ENCODE results near the gene HLF. TPM values are rescaled to one million over a fixed set of nuclear protein-coding genes. Genes with fewer than 3 reads are reported as not detected.

The HLF gene
- total RNA-seq, 1 experiment from 2014 or later: not detected

- ChIA-PET CTCF (no interaction called here), POLR2A (ENCODE audit: unreplicated experiment) (no interaction called here)
Observed at GRCh38 chr17:55323518-55324295, 58.9 kb downstream of the HLF start.

DNA sequence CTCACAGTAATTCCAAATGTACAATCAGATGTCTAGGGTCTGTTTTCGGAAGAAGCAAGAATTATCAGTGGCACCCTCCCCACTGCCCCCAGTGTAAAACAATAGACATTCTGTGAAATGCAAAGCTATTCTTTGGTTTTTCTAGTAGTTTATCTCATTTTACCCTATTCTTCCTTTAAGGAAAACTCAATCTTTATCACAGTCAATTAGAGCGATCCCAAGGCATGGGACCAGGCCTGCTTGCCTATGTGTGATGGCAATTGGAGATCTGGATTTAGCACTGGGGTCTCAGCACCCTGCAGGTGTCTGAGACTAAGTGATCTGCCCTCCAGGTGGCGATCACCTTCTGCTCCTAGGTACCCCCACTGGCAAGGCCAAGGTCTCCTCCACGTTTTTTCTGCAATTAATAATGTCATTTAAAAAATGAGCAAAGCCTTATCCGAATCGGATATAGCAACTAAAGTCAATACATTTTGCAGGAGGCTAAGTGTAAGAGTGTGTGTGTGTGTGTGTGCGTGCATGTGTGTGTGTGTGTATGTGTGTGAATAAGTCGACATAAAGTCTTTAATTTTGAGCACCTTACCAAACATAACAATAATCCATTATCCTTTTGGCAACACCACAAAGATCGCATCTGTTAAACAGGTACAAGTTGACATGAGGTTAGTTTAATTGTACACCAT, 59.7 kb downstream of the HLF start:
- CTCF ChIA-PET: no interaction called here
- Histone ChIP-seq H4K20me1 (ENCODE audit: insufficient read depth) (no peaks in the 10 kb centered on the region), H3K4me1 (replicated peaks; ENCODE audit: insufficient read depth) (peaks cover 7% of the 10 kb centered on the region; the same call in 1 of the 2 replicates), H3K27ac (no peak overlapping the region), H2AFZ (no peak overlapping the region), H3K9me3 (ENCODE audit: insufficient read depth, low read depth) (no peaks in the 10 kb centered on the region), H3K9me2 (ENCODE audit: insufficient read depth) (no peaks in the 10 kb centered on the region; the same call in 1 of the 2 replicates), H3K4me2 (no peak overlapping the region), H3K79me2 (ENCODE audit: low read depth) (no peaks in the 10 kb centered on the region), H3K4me3 (no peak overlapping the region), H3K27me3 (ENCODE audit: insufficient read depth, low read depth) (no peaks in the 10 kb centered on the region), H3K36me3 (ENCODE audit: low read depth) (no peaks in the 10 kb centered on the region), H3F3A (ENCODE audit: insufficient read depth, low read depth) (no peaks in the 10 kb centered on the region)
- DNase-seq: no peak
- POLR2A ChIA-PET (ENCODE audit: unreplicated experiment): no interaction called here
- TF ChIP-seq, protein P1, sequence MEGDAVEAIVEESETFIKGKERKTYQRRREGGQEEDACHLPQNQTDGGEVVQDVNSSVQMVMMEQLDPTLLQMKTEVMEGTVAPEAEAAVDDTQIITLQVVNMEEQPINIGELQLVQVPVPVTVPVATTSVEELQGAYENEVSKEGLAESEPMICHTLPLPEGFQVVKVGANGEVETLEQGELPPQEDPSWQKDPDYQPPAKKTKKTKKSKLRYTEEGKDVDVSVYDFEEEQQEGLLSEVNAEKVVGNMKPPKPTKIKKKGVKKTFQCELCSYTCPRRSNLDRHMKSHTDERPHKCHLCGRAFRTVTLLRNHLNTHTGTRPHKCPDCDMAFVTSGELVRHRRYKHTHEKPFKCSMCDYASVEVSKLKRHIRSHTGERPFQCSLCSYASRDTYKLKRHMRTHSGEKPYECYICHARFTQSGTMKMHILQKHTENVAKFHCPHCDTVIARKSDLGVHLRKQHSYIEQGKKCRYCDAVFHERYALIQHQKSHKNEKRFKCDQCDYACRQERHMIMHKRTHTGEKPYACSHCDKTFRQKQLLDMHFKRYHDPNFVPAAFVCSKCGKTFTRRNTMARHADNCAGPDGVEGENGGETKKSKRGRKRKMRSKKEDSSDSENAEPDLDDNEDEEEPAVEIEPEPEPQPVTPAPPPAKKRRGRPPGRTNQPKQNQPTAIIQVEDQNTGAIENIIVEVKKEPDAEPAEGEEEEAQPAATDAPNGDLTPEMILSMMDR (conservative IDR thresholded peaks at IDR 0.05): no peak
- TF ChIP-seq EZH2 (IDR thresholded peaks at IDR 0.05; ENCODE audit: low read depth): no peak
- intact Hi-C loops (cut with micrococcal nuclease; ENCODE audit: unreplicated experiment): no loop called here
- no TSS peak for BruUV-seq (replicated peaks)

More at GRCh38 chr17:55323518-55324295, 58.9 kb downstream of the HLF start:
- TF ChIP-seq EZH2 (IDR thresholded peaks at IDR 0.05; ENCODE audit: low read depth): no peak
- TF ChIP-seq, protein P1 (conservative IDR thresholded peaks at IDR 0.05): no peak
- H3K79me2 ChIP-seq (ENCODE audit: low read depth): no peaks in the 10 kb centered on the region
- H3F3A ChIP-seq (ENCODE audit: insufficient read depth, low read depth): no peaks in the 10 kb centered on the region
- peaks cover 7% of the 10 kb centered on the region; the same call in 1 of the 2 replicates for H3K4me1 ChIP-seq (replicated peaks; ENCODE audit: insufficient read depth)
- no peaks in the 10 kb centered on the region for H3K9me3 ChIP-seq (ENCODE audit: insufficient read depth, low read depth)
- no peak overlapping the region for H3K4me3 ChIP-seq
- H3K27ac ChIP-seq: no peak overlapping the region
- H2AFZ ChIP-seq: no peak overlapping the region
- no TSS peak for BruUV-seq (replicated peaks)
- H3K4me2 ChIP-seq: no peak overlapping the region
- no peaks in the 10 kb centered on the region; the same call in 1 of the 2 replicates for H3K9me2 ChIP-seq (ENCODE audit: insufficient read depth)
- H3K27me3 ChIP-seq (ENCODE audit: insufficient read depth, low read depth): no peaks in the 10 kb centered on the region
- intact Hi-C loops (cut with micrococcal nuclease; ENCODE audit: unreplicated experiment): no loop called here
- H3K36me3 ChIP-seq (ENCODE audit: low read depth): no peaks in the 10 kb centered on the region
- no peaks in the 10 kb centered on the region for H4K20me1 ChIP-seq (ENCODE audit: insufficient read depth)
- no peak for DNase-seq

GRCh38 chr17:55325406-55325805, 60.6 kb downstream of the HLF start:
- Histone ChIP-seq H3K4me2 (no peak overlapping the region), H4K20me1 (ENCODE audit: insufficient read depth) (no peaks in the 10 kb centered on the region), H3K79me2 (ENCODE audit: low read depth) (no peaks in the 10 kb centered on the region), H3K4me1 (replicated peaks; ENCODE audit: insufficient read depth) (peaks cover 7% of the 10 kb centered on the region; the same call in 1 of the 2 replicates), H3K36me3 (ENCODE audit: low read depth) (no peaks in the 10 kb centered on the region), H3K9me2 (ENCODE audit: insufficient read depth) (no peaks in the 10 kb centered on the region; the same call in 1 of the 2 replicates), H3K27ac (no peak overlapping the region), H3K4me3 (no peak overlapping the region), H2AFZ (no peak overlapping the region), H3K27me3 (ENCODE audit: insufficient read depth, low read depth) (no peaks in the 10 kb centered on the region), H3F3A (ENCODE audit: insufficient read depth, low read depth) (no peaks in the 10 kb centered on the region), H3K9me3 (ENCODE audit: insufficient read depth, low read depth) (no peaks in the 10 kb centered on the region)
- intact Hi-C loops (cut with micrococcal nuclease; ENCODE audit: unreplicated experiment): no loop called here
- ChIA-PET POLR2A (ENCODE audit: unreplicated experiment) (no interaction called here), CTCF (no interaction called here)
- BruUV-seq (replicated peaks): no TSS peak
- no peak for DNase-seq
- TF ChIP-seq, protein P1 (conservative IDR thresholded peaks at IDR 0.05): no peak
- TF ChIP-seq EZH2 (IDR thresholded peaks at IDR 0.05; ENCODE audit: low read depth): no peak

All from PC-9 (cell line).